C4-2B (cell line): ENCODE results near the gene CCDC88C.
A peak's percentile ranks its signal among the peaks of the same experiment; 100 is the strongest.

Experiments
- H3K27ac ChIP-seq: fragments of 450-650 bp; 2 replicates; pipeline ENCODE4 v1.5.1; 2017
- ZFX ChIP-seq: fragments of 450-650 bp; IDR thresholded peaks from 2 replicates; pipeline ENCODE4 v1.6.1; 2017
- TF ChIP-seq, protein P1 (sequence below): fragments of 450-650 bp; conservative IDR thresholded peaks from 2 replicates; pipeline ENCODE4 v1.5.1; 2017; ENCODE audit warnings: mild to moderate bottlenecking

Gene CCDC88C

DNA sequence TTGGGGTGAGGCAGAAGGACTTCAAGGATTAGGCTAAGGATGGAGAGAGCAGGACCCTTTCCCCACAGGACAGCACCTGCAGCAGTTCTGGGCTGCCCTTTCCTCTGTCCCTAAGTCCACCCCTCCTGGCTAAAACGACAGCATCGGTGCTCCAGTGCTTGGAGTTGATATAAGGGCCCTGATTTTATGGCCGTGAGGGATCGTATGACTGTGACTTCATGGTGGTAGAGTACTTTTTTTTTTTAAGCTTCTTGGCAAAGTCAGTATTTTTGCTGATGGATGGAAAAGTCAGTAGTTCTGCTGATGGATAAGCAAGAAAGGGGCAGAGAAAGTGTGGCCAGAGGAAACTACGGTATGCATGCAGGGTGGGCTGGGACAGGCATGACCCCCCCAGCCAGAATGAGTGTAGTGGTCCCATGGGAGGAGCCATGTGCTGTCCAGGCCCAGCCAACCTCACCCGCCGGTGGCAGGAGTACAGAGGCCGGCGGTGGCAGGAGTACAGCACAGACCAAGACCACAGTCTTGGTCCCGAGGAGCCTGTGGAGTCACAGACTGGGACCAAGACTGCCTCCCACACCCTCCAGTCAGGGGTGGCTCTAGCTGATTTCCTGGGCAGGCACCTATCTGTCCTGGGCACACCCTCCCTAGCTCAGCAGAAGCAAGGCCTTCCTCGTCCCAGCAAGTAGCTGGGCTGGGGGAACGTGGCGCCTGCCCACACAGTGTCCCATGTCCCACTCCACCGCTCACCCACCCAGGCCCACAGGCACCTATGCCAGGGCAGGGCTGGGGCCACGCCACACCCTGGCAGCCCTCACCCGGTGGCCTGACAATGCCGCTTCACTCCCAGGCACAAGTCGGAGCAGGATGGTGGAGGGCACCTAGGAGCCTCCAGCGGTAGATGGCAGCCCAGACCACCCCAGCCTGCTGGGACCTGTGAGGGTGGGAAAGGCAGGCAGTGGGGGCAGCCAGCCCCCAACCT lies 46.3 kb downstream of the CCDC88C start:
- TF ChIP-seq, protein P1, sequence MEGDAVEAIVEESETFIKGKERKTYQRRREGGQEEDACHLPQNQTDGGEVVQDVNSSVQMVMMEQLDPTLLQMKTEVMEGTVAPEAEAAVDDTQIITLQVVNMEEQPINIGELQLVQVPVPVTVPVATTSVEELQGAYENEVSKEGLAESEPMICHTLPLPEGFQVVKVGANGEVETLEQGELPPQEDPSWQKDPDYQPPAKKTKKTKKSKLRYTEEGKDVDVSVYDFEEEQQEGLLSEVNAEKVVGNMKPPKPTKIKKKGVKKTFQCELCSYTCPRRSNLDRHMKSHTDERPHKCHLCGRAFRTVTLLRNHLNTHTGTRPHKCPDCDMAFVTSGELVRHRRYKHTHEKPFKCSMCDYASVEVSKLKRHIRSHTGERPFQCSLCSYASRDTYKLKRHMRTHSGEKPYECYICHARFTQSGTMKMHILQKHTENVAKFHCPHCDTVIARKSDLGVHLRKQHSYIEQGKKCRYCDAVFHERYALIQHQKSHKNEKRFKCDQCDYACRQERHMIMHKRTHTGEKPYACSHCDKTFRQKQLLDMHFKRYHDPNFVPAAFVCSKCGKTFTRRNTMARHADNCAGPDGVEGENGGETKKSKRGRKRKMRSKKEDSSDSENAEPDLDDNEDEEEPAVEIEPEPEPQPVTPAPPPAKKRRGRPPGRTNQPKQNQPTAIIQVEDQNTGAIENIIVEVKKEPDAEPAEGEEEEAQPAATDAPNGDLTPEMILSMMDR: no peak
- no peak for TF ChIP-seq ZFX
- H3K27ac ChIP-seq: peak overlapping the region; percentile 76

DNA sequence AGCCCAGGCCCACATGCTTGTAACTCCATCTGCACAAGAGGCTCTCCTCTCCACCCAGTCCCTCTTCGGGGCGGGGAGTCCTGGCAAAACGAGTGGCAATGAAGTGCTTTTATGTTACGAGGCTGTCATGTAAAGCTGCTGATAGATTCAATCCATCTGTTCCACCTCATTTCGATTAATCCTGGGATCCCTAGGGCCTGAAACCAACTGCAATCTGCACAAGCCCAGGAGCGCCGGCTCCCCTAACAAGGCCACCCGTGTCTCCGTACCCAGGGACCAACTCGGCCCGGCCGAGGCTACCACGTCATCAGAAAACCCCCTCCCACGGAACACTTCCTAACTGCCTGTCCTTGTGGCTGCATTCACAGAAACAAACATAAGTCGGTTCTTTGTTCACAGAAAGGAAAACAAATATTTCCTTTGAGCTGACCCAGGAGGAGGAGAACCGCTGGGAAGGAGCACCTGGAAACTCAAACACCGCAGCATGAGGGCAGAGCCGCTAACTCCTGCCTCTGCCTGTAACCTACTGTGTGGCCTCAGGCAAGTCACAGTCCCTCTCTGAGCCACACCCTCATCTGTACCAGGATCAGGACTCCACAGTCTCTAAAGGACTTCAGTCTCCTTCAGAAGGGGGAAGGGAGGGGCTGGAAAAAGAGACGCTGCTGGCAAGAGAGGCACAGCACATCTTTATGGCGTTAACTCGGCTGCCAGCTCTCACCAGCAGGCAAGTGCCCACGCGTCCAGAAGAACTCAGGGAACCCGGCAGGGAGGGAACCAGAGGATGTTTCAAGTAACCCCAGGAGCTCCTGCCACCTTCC lies 47.8 kb downstream of the CCDC88C start:
- TF ChIP-seq ZFX: no peak
- TF ChIP-seq, protein P1: no peak
- H3K27ac ChIP-seq: peak overlapping the region; percentile 76

DNA sequence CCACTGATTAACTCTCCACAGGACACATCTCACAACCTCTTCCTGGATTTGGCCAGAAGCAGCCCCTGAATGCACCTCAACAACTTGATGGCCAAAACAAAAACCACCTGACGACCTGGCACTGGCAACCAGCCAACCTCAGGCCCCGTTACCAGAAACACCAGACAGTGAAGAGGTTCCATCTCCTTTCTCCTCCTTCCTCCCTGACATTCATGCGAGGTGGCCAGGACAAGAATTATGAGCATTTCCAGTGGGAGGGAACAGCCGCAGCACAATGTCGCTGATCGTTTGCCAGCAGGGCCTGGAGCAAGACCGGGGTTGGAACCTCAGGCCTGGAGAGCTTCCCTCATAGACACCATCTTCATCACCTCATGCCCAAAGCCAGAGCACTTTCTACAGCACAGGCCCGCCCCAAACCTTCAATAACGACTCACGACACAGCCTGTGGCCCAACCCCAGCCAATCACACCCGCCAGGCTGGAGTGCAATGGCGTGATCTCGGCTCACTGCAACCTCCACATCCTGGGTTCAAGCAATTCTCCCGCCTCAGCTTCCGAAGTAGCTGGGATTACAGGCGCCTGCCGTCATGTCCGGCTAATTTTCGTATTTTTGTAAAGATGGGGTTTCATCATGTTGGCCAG lies 48.7 kb downstream of the CCDC88C start:
- no peak for TF ChIP-seq ZFX
- TF ChIP-seq, protein P1: no peak
- H3K27ac ChIP-seq: peak overlapping the region; percentile 76

DNA sequence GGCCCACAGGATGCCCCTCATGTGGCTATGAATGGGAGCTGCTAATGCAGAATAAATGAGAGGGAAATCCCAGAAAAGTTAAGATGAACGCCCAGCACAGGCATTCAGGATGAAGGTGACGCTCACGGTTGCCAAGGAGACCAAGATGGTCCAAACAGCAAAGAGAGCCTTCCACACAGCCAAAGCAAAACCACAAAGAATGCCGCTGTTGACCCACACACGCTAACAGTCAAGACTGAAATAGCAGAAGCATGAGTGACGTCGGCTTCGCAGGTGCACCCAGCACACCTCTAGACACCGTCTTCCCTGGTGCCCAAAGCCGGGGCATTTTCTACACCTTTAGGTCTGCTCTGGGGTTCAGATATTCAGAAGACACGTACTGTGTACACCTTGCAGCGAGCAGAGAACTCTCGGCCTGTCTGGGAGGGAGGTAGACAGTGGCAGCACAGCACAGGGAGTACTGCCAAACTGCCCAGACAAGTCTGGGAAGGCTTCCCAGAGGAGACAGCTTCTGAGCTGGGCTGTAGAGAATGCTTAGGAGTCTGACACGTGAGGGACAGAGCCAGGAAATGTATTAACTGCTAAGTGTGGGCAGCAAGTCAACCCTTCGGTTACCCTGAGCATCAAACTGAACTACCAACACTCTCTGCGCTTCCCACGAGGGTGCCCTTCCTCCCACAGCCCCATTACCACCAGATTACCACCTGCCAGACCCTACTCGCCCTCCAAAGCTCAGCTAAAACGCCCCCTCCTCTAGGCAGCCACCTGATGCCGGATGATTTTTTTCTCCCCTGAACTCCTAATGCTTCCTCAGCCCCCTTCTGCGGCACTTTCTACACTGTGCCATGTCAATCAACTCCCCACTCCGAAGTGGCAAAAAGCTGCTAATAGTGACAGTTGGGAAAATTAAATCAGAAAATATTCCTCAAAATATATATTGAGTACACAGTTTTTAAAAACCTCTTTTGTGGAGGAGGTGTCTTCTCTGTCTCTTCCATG lies 50.1 kb downstream of the CCDC88C start:
- TF ChIP-seq ZFX: no peak
- TF ChIP-seq, protein P1: no peak
- peak overlapping the region; percentile 68 for H3K27ac ChIP-seq

DNA sequence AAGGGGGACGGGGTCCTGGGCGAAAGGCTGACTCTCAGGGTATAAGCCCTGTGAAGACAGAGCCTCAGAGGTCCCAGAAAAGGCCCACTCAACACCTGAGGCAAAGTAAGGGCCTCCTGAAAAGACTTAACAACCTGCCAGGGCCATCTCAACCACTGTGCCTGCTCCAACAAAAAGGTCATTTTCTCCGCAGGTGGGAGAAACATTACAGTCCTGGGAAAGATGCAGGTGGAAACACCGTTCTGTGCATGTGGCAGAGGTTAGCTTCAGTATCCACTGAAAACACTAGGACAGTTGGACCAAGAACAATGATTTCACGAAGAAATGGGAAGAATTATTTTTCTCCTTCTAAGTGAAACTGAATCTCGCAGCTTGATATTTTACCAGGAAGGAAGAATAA lies 50.9 kb downstream of the CCDC88C start:
- TF ChIP-seq, protein P1: no peak
- no peak for TF ChIP-seq ZFX
- H3K27ac ChIP-seq: peak overlapping the region; percentile 68

DNA sequence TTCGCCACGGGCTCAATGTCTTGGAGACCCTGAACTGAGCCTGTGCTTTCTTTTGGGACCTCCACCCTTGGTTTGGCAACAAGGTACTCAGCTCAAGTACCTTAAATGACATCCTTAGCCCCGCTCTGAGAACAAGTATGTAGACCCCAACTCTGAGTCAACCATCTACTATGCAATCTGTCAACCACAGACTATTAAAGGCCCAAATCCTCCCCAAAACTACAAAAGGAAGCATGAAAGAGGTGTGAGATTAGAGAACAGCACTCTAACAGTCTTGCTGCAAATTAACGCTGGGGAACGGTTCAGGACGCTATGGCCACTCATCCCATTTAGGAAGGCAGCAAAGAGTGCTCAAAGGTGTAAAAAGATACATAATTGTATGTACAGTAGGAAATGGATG lies 52.1 kb downstream of the CCDC88C start:
- no peak overlapping the region for H3K27ac ChIP-seq
- TF ChIP-seq ZFX: no peak
- TF ChIP-seq, protein P1: no peak
